ENCODE data around the gene TYSND1.
"Not testable (repeated sequence)": the region's sequence is repeated elsewhere in the genome, so short reads cannot be mapped to it uniquely, and the experiment has no call there.

The TYSND1 gene

DNA sequence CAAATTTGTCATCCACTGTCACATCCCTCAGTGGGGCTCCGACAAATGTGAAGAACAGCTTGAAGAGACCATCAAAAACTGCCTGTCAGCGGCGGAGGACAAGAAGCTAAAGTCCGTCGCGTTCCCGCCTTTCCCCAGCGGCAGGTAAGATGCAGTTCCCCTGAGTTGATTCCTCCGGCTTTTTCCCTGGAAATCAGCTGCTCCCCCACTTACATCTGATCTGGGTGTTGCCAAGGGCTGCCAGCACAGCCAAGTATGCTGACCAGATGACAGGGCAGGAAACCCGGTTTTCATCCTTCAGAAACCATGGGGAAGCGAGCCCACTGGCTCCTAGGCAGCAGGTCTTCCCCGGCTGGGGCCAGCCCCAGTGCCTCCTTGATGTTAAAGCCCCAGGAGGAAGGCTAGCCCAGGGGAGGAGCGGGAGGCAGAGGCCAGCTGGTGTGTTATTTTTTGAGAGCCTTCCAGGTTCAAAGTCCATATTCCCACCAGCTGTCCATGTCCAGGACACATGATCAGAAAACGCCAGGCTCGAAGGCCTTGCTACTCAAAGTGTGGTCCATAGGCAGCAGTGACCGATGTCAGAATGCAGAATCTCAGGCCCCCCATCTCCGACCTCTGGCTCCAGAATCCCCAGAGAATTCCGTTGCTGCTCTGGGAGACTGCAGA is 37.3 kb downstream of the TYSND1 start:
- DNase-seq (ENCODE audit: low spot score), result no peak

DNA sequence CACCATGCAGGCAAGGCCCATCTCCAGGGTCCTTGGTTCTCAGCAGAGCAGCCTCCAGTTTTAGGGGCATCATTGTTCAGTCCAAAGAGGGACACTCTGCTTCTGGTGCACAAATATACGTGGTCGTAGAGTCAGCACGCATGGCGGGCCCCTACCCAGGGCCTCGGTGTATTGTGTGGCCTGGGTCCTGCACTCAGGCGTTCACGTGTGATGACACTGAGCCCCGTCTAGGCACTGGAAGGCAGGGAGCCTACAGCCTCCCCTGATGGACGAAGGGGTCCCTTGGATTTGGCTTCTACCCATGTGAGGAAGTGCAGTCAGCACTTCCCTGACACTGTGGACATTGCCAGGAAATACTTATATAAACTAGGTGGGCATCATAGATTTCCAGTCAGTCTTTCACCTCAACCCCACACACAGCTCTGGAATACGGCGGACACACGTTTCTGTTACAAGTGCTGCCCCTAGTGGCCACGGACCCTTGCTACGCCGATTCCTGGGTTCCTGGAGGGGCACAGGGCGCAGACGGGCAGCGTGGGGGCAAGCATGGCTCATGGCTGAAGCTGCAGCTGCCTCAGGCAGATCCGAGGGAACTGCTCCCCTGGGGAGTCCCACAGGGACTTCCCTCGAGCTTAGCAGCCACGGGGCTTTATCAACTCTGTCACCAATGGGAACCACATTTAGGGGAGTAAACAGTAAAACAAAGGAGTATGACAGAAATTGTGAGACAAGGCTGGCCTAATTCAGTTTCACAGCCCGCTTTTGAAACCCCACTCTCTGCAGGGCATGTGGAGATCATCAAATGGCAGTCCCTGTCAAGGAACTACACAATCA is 39.3 kb downstream of the TYSND1 start:
- DNase-seq (ENCODE audit: low spot score), result no peak

DNA sequence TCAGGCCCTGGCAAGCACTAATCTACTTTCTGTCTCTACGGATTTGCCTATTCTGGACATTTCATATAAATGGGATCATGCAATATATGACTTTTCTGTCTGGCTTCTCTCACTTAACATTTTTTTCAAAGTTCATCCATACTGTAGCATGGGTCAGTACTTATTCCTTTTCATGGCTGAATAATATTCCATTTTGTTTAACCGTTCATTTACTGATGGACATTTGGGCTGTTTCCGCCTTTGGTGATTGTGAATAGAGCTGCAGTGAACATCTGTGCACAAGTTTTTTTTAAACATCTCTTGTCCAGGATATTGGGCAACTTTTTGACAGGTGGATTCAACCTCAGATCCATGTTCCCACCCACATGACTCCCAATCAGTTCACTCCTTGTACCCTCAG is 44.8 kb downstream of the TYSND1 start:
- DNase-seq (ENCODE audit: low spot score), result no peak

DNA sequence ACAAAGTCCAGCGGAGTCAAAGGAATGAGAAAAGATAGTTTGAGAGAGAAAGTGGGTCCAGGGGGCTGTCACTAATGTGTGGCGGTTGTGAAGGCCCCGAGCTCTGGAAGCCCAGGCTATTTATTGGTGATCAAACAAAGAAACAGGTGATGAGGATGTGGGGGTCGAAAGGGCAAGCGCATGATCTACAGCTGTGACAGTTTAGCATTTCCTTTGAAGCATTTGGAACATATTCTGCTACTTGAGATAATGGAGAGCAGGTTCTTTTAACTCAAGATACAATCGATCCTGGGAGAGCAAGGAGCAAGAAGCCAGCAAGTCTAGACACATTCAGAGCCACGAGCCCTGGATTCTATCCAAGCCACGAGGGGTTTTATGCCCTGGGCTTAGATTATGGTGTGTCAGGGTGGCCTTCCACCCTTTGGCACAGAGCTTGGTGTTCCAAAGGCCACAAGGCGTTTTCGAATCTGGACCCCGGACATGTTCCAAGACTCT is 45.4 kb downstream of the TYSND1 start:
- not testable (repeated sequence) for DNase-seq (ENCODE audit: low spot score)

DNA sequence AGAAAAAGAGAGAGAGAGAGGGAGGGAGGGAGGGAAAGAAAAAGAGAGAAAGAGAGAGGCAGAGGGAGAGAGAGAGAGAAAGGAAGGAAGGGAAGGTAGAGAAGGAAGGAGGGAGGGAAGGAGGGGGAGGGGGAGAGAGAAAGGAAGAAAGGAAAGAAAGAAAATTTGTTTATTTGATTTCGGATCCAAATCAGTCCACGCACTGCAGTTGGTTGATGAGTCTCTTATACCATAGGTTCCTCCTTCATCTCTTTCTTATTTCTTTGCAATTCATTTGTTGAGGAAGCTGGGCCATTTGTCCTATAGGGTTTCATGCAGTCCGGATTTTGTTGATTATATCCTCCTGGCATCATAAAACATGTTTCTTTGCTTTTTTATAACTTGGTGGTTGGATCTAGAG is 48.2 kb downstream of the TYSND1 start:
- no peak for DNase-seq (ENCODE audit: low spot score)

DNA sequence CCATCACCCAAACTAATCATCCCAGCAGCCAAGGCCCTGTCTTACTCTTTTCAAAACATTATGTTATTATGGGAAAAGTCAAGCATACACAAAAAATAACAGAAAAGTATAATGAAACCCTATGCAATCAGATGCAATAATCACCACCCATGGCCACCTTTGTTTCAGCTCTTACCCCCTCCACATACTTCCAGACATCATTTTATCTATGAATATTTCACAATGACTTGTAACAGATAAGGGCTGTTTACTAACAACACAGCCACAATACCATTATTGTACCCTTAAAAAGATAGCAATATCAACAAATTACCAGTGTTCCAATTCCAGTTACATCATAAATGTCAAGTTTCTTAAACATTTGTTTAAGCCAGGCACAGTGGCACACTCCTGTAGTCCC is 49.0 kb downstream of the TYSND1 start:
- DNase-seq (ENCODE audit: low spot score), result no peak

DNA sequence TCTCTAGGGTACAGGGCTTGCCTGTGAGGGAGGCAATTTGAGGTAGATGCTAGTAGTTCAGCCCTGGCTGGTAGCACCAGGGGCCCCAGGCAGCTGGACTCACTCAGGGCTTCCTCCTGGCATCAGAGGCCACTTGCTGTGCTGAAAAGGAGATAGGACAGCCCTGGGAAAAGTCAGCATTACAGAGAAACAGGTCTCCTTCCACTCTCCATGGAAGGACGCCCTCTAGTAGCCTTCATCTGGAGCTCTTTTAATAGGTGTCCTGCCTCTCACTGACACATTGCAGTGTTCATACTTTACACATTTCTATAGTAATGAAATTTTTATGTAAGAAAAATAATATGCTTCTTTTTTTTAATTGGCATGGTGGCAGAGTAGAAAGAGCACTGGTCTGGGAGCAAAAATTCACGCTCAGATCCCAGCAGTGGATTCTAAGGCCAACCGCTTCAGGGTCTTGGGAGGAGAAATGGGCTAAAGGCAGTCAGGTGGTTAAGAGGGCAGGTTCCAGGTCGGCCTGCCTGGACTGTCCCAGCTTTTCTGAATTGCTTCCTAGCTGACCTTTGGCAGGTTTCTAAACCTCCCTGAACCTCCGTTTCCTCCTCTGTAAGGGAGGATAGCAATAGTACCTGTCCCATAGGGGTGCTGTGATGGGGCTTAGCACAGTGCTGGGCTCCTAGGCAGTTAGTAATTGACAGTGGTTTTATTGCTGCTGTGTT is 49.6 kb downstream of the TYSND1 start:
- DNase-seq (ENCODE audit: low spot score), result no peak

DNA sequence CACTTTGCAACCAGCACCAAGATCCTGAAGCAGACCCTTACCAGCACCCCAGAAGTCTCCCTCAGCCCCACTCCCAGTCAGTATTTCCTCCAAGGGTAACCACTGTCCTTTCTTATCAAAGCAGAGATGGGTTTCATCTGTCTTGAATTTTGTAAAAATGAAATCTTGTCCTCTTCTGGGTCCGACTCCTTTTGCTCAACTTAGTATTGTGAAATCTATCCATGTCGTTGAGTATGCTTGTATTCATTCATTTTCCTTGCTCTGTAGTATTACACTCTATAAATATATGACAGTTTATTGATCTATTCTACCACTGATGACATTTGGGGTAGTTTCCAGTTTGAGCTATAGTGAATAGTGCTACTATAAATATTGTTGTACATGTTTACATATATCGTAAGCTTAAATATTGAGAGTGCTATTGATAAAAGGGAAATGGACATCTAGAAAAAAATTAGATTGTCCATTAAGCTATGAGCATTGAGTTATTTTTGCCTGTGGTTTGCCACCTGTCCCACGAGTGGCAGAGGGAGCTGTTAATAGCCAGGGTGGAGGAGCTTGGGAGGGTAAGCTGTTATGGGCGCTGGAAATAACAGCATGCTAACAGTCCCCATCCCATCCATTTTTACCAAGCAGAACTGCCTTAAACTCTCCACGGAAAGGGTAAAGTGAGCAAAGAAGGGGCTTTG is 50.3 kb downstream of the TYSND1 start:
- no peak for DNase-seq (ENCODE audit: low spot score)

DNA sequence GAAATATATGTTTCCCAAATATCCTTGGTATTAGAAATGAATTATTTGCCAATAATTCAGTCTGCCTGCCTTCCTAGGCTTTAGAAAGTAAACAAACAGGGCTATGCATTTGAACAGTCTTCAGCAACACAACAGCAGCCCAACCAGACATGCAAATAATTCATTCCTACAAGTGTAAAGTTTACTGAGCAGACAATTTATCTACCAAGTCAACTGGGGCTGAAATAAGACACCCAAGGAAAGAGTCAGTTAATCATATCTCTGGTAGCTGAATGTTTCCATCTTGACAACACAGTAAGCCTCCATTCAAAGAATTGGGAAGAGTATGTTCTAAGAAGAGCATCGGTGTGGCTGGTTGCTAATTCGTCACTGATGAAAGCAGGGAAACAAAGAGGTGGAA is 52.2 kb downstream of the TYSND1 start:
- no peak for DNase-seq (ENCODE audit: low spot score)

DNA sequence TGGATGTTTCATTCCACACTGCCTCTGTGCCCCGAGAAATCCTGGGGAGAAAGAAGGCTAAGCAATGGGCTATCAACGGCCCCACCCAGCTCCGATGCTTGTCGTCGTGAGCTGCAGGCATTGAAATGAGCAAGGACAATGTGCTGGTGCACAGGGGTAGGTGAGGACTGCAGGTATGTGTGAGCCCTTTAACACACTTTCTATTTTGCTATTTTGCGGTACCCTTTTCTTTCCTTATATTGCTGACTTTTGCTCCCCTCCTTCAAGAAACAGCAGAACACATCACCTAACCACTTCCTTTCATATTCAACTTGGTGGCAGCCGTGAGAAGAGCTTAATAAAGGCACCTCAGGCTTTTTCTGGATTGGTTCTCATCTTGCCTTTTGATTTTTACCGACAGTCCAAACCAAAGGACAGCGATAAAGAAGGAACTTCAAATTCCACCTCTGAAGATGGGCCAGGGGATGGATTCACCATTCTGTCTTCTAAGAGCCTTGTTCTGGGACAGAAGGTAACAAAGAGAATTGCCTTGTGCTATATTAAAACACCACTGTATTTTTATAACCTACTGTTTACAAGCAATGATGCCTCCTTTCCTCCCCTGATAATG is 53.1 kb downstream of the TYSND1 start:
- peak; percentile 57 for DNase-seq (ENCODE audit: low spot score)

DNA sequence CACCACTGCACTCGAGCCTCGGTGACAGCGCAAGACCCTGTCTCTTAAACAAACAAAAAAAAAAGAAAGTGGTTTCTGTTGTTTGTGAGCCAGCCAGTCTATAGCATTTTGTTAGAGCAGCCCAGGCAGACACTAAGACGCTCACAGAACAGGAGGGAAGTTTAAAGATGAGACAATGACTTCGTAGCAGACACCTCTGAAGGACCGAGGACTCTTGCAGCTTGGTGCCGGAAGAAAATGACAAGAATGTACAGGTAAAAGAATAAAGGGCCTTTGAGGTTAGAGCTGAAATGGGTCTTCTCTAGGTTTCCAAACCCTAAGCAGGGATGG is 54.1 kb downstream of the TYSND1 start:
- DNase-seq (ENCODE audit: low spot score), result no peak

DNA sequence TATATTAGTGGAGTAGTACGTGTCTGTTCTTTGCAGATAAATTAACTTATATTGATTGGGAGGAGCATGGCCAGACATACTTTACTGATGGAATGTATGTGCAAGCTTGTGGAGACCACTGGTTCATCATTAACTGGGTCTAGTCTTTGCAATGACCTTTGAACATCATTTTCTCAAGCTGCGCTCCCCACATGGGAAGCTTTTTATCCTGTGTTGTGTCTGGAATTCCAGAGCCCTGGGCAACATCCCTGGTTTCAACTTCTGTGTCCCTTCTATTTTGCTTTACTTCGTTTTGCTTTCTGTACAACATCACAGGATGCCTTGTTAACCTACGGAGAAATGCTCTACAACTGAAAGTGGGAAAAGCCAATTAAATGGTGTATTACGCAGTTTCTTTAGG is 55.5 kb downstream of the TYSND1 start:
- DNase-seq (ENCODE audit: low spot score), result no peak

DNA sequence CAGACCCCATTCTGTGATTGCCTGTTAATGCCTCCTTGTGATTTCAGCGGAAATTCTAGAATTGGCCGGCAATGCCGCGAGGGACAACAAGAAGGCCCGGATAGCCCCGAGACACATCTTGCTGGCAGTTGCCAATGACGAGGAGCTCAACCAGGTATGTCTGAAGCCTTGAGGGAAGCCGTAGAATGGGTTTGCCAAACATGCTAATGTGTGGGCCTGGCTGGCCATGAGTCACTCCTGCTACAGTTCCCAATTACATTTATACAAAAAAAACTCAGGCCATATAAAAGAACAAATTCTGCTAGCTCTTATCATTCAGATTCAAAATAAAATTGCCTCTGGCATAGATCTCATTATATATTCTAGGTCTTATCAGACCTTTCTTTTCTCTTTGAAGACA is 56.5 kb downstream of the TYSND1 start:
- DNase-seq (ENCODE audit: low spot score), result no peak

DNA sequence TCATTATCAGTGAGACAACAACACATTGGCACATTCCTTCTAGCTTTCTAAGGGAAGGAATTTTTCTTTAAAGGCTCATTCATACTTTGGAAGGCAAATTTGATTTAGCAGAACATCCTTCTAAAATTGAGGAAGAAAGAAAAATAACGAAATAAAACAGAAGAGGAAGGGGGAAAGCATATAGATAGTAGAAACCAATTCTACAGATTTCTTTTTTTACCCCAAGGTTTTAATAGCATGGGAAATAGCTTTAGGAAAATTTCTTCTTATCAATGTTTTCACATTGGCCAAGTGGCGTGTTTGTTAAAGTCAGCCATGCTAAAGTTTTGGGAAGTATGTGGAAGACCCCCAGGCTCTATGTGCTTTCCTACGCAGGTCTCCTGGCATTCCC is 58.2 kb downstream of the TYSND1 start:
- DNase-seq (ENCODE audit: low spot score), result no peak

All from activated CD4-positive, alpha-beta T cell treated with anti-CD3 and anti-CD28 coated beads, Interleukin-2, Interleukin-4, amounts not matched to agents 100 ng/mL and 50 ng/mL, durations not matched to agents 16 hours and 8 hours (primary cell).